Smooth muscle cell of the pulmonary artery (primary cell): ENCODE measurements around the gene ME1. TPM values are rescaled to one million over a fixed set of nuclear protein-coding genes. Genes with fewer than 3 reads are reported as not detected.

Source experiments
- total RNA-seq: library from RNA; depleted of rRNA; stranded (reverse); fragments of >200 nt; gene quantifications from 2 replicates; pipeline ENCODE4 v1.2.3, GENCODE V29; 2014

Gene ME1
- total RNA-seq, result 32.6 and 34.5 TPM in 2 replicates

GRCh38 chr6:83430611-83431544 lies at the start of gene ME1:
Gene ME1 (minus strand): TSS chr6:83431051. CDS start chr6:83430954, 97 bp downstream.

GRCh38 chr6:83192871-83193746 lies 237.7 kb downstream of the ME1 start, which contains the start of the genes PGM3 and RWDD2A:
Gene PGM3 (minus strand): TSS chr6:83193265. CDS start chr6:83191012, 2,253 bp downstream.
Gene RWDD2A (plus strand): TSS chr6:83193357. CDS start chr6:83194452, 1,095 bp downstream.

Other genes starting within 250 kb of the ME1 start
- gene PGM3, start 237.8 kb downstream of the ME1 start, total RNA-seq, result 126 and 140 TPM in 2 replicates
- gene RWDD2A, start 237.7 kb downstream of the ME1 start, total RNA-seq, result 4.6 and 5.9 TPM in 2 replicates
- 4.2 and 4.7 TPM in 2 replicates for gene PRSS35, start 81.5 kb upstream of the ME1 start, total RNA-seq